NK-92 (cell line): Measurements from ENCODE around the gene ESR1.

Experiments used
- DNase-seq: peaks from one replicate; lab custom pipeline; 2025; ENCODE audit not compliant: unreplicated experiment; lab: John Stamatoyannopoulos, UW

The ESR1 gene

DNA sequence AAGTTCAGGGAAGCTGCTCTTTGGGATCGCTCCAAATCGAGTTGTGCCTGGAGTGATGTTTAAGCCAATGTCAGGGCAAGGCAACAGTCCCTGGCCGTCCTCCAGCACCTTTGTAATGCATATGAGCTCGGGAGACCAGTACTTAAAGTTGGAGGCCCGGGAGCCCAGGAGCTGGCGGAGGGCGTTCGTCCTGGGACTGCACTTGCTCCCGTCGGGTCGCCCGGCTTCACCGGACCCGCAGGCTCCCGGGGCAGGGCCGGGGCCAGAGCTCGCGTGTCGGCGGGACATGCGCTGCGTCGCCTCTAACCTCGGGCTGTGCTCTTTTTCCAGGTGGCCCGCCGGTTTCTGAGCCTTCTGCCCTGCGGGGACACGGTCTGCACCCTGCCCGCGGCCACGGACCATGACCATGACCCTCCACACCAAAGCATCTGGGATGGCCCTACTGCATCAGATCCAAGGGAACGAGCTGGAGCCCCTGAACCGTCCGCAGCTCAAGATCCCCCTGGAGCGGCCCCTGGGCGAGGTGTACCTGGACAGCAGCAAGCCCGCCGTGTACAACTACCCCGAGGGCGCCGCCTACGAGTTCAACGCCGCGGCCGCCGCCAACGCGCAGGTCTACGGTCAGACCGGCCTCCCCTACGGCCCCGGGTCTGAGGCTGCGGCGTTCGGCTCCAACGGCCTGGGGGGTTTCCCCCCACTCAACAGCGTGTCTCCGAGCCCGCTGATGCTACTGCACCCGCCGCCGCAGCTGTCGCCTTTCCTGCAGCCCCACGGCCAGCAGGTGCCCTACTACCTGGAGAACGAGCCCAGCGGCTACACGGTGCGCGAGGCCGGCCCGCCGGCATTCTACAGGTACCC lies at the start of gene ESR1:
Gene ESR1, plus strand, starts transcription at position 170 of the 858 bp plus-strand sequence. Its CDS starts 231 bp downstream, at position 401.
- DNase-seq = no peak

DNA sequence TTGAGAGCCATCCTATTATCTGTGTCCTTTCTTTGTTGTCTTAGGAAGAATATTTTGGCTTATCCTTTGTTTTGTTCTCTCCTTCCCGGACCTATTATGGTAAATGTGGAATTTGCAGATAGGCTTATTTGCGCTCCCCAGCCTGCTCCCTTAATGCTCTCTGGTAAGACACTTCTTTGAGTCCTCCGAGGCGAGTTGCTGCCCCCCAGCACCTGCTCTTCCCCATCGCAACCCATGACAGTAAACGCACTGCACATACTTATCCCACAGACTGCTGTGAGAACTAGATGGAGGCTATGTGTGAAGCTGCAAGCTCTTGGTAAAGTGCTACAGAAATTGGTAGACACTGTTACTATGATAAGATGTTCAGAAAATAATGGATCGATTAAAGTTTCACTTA lies 47.0 kb upstream of the ESR1 start:
- no peak for DNase-seq

- no peak for DNase-seq
Measured at GRCh38 chr6:151761851-151762250, 45.6 kb upstream of the ESR1 start.

- no peak for DNase-seq
Measured at GRCh38 chr6:151762817-151763216, 44.7 kb upstream of the ESR1 start.

DNA sequence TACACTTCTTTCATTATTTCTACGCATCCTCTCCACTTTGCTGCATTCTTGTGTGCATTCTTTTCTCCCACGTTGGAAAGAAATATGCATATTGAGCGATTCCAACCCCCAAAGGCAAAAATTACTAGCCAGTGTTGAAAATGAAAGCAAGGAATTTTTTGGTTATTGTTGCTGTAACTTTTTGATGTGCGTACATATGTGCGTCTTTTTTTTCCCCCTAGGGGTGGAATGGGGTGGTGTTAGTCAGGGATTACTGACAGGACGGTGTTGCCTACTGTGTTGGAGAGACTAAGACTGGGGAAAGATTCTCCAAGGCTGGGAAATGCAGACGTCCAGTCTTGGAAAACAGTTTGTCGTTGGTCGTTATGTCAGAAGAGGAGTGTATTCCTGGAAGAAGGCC lies 44.2 kb upstream of the ESR1 start:
- no peak for DNase-seq

DNA sequence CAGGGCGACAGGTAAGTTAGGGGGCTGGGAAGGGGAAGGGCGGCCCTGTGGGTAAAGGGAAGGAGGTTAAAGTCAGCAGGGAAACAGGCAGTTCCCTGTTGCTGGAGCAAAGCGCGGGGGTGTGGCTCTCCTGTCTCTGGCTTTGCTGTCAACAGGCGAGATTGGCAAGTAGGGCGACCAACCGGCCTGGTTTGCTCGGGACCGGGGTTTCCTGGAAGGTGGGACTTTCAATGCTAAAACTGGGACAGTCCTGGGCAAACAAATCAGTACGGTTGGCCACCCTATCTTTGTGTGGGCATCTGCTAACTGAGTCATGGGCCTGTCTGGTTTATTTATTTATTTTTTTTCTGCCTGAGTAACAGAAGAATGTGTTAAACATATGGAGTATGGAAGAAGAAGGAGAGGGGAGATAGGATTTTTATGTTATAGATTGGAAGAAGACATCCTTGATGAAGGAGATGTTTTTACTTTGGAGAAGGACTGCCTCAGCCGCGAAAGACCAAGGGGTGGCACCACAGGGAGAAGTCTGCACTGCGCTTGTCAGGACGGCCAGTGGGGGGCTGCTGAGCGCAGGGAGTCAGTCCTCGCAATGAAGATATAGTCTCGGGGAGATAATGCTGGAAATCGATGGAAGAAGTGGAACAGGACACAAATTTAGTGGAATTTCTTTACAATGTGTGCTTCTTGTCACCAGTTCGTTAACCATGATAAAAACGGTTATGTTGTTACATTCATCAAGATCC lies 43.4 kb upstream of the ESR1 start:
- DNase-seq = no peak

- DNase-seq = no peak
Measured at GRCh38 chr6:151765444-151765886, 42.0 kb upstream of the ESR1 start.

- DNase-seq = no peak
Measured at GRCh38 chr6:151772446-151772845, 35.0 kb upstream of the ESR1 start.

GRCh38 chr6:151773382-151773781 lies 34.1 kb upstream of the ESR1 start:
- no peak for DNase-seq

- DNase-seq = no peak
Measured at GRCh38 chr6:151782560-151782959, 24.9 kb upstream of the ESR1 start.

DNA sequence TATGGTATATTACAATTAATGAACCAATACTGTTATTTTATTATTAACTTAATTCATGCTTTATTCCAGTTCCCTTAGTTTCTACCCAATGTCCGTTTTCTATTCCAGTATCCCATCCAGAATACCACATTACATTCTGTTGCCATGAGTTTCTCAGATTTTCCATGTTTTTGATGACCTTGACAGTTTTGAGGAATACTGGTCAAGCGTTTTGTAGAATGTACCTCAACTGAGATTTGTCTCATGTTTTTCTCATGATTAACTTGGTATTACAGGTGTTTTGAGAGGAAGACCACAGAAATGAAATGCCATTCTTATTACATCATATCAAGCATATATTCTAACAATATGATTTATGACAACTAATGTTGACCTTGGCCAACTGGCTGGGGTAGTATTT lies 23.8 kb upstream of the ESR1 start:
- no peak for DNase-seq

GRCh38 chr6:151784441-151785214 lies 22.9 kb upstream of the ESR1 start:
- no peak for DNase-seq

GRCh38 chr6:151796842-151797530 lies 10.5 kb upstream of the ESR1 start:
- DNase-seq = no peak

DNA sequence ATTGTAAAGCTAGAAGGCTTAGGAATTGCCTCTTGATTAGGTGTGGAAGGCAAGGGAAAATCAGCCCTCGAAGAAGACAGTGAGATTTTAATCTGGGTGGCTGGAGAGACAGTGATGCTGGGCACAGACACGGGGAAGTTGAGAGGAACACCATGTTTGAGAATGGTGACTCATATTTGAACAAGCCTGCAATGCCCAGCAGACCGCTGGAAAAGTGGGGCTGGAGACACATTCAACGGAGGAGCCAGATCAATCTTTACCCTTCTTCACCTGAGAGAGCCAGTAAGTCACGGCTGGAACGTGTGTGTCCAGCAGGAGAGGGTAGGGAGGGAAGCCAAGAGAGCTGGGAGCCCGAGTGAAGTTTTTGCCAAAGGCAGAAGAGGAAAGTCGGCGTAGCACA lies 3.7 kb upstream of the ESR1 start:
- DNase-seq = no peak

DNA sequence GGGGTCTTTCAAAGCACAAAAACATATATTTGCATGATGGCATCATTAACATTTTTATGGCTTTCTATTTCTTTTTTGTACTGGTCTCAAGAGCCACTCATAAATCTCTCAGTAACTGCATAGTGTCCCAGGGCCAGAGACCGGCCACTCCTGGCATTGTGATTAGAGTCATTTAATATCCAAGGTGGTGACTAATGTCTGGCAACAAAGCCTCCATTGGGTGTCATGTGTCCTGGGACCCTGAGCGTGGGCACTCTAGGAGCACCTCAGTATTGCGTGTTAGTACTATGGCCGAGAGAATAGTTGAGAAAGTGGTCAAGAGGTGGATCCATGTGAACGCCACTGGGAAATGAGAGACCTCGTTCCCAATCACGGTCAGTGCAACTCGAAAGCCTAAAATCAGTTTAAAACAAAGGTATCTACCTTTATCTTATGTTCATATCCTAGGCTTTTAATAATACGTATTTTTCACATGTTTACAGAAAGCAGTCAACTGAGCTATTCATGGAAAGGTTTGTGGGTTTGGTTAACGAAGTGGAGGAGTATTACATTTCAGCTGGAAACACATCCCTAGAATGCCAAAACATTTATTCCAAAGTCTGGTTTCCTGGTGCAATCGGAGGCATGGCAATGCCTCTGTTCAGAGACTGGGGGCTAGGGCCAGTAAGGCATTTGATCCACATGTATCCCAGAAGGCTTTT lies 2.7 kb upstream of the ESR1 start:
- no peak for DNase-seq

DNA sequence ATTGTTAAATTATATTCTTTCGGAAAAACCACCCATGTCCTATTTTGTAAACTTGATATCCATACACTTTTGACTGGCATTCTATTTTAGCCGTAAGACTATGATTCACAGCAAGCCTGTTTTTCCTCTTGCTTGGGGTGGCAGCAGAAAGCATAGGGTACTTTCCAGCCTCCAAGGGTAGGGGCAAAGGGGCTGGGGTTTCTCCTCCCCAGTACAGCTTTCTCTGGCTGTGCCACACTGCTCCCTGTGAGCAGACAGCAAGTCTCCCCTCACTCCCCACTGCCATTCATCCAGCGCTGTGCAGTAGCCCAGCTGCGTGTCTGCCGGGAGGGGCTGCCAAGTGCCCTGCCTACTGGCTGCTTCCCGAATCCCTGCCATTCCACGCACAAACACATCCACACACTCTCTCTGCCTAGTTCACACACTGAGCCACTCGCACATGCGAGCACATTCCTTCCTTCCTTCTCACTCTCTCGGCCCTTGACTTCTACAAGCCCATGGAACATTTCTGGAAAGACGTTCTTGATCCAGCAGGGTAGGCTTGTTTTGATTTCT lies 2.1 kb upstream of the ESR1 start:
- no peak for DNase-seq

- DNase-seq = no peak
Measured at GRCh38 chr6:151806757-151807512, 547 bp upstream of the ESR1 start.

GRCh38 chr6:151808371-151809241 lies 1.1 kb downstream of the ESR1 start:
- DNase-seq = no peak
